Stimulated activated naive B cell treated with anti-CD40 and anti-IgM and Interleukin-4, amounts not matched to agents 10 μg/mL and 1 μg/mL and 100 μg/mL, for 72 hours (primary cell): ENCODE results near the gene RGL2.
"Not testable (repeated sequence)": the region's sequence is repeated elsewhere in the genome, so short reads cannot be mapped to it uniquely, and the experiment has no call there.

Experiments
- ATAC-seq, 2 donors: fragments of 150-1000 bp; cut with Tn5 transposase; replicated peaks; 2 replicates each; pipeline ENCODE4 v1.10.0; 2021; ENCODE audit warnings: moderate library complexity in 1 of 2
- DNase-seq: peaks from one replicate; pipeline ENCODE4 v3.0.0; 2021
- H3K27ac Mint-ChIP-seq: one replicate; pipeline ENCODE4 v1.8.0; 2022; ENCODE audit warnings: mild to moderate bottlenecking, mixed read lengths
- H3K27me3 Mint-ChIP-seq, 2 donors: one replicate each; pipeline ENCODE4 v1.8.0; 2022; ENCODE audit warnings: mixed read lengths in 2 of 2
- H3K36me3 Mint-ChIP-seq, 2 donors: one replicate each; pipeline ENCODE4 v1.8.0; 2022; ENCODE audit warnings: mixed read lengths in 2 of 2, mild to moderate bottlenecking in 1 of 2
- H3K4me1 Mint-ChIP-seq, 2 donors: one replicate each; pipeline ENCODE4 v1.8.0; 2022; ENCODE audit warnings: mixed read lengths in 2 of 2, mild to moderate bottlenecking in 1 of 2
- H3K4me3 Mint-ChIP-seq, 2 donors: one replicate each; pipeline ENCODE4 v1.8.0; 2022; ENCODE audit warnings: mild to moderate bottlenecking in 2 of 2, mixed read lengths in 2 of 2, moderate library complexity in 1 of 2
- H3K9me3 Mint-ChIP-seq, 2 donors: one replicate each; pipeline ENCODE4 v1.8.0; 2022; ENCODE audit warnings: mixed read lengths in 2 of 2, mild to moderate bottlenecking in 1 of 2

Gene RGL2

GRCh38 chr6:33278392-33278741, 20.4 kb downstream of the RGL2 start:
- DNase-seq = no peak
- Mint-ChIP-seq H3K27me3 (no peaks in the 10 kb centered on the region), H3K36me3 (peaks cover 48 to 55% of the 10 kb centered on the region in 2 donors), H3K9me3 (no peaks in the 10 kb centered on the region), H3K4me1 (peaks cover 39 to 72% of the 10 kb centered on the region in 2 donors), H3K4me3 (peak overlapping the region in 1 of 2 donors; percentile 99), H3K27ac (peak overlapping the region; percentile 82)
- ATAC-seq = no peak

GRCh38 chr6:33277663-33278391, 20.9 kb downstream of the RGL2 start:
- no peaks in the 10 kb centered on the region for H3K27me3 Mint-ChIP-seq
- H3K4me3 Mint-ChIP-seq = peak overlapping the region; percentile 89 to 99
- ATAC-seq = peak; percentile 30 to 31
- peaks cover 53 to 58% of the 10 kb centered on the region in 2 donors for H3K36me3 Mint-ChIP-seq
- peak overlapping the region; percentile 97 for H3K27ac Mint-ChIP-seq
- peak; percentile 27 for DNase-seq
- no peaks in the 10 kb centered on the region for H3K9me3 Mint-ChIP-seq
- H3K4me1 Mint-ChIP-seq = peaks cover 41 to 77% of the 10 kb centered on the region in 2 donors

GRCh38 chr6:33276864-33277662, 21.7 kb downstream of the RGL2 start, which contains the start of gene B3GALT4:
Gene B3GALT4, plus strand, starts transcription at chr6:33277123. Its CDS starts 297 bp downstream, at chr6:33277420.
- ATAC-seq (peak; percentile 76 to 79), DNase-seq (peak; percentile 86)
- Mint-ChIP-seq H3K4me1 (peaks cover 44 to 82% of the 10 kb centered on the region in 2 donors), H3K9me3 (no peaks in the 10 kb centered on the region), H3K27me3 (no peaks in the 10 kb centered on the region), H3K4me3 (peak within 1 kb of the TSS; percentile 99), H3K36me3 (peaks cover 58 to 59% of the 10 kb centered on the region in 2 donors), H3K27ac (peak within 1 kb of the TSS; percentile 100)

- DNase-seq = no peak
- Mint-ChIP-seq H3K4me3 (peak overlapping the region; percentile 99), H3K27me3 (no peaks in the 10 kb centered on the region), H3K4me1 (peaks cover 44 to 82% of the 10 kb centered on the region in 2 donors), H3K9me3 (no peaks in the 10 kb centered on the region), H3K36me3 (peaks cover 59 to 61% of the 10 kb centered on the region in 2 donors), H3K27ac (peak overlapping the region; percentile 100)
- ATAC-seq = peak in 1 of 2 donors; percentile 1
Measured at GRCh38 chr6:33276581-33276863, 22.2 kb downstream of the RGL2 start.

GRCh38 chr6:33275795-33276580, 22.8 kb downstream of the RGL2 start:
- Mint-ChIP-seq H3K27ac (peak overlapping the region; percentile 100), H3K4me3 (peak overlapping the region; percentile 99), H3K4me1 (peaks cover 40 to 82% of the 10 kb centered on the region in 2 donors), H3K36me3 (peaks cover 59 to 61% of the 10 kb centered on the region in 2 donors)
- not testable (repeated sequence) for ATAC-seq, H3K27me3 Mint-ChIP-seq, DNase-seq, H3K9me3 Mint-ChIP-seq

- DNase-seq (no peak), ATAC-seq (no peak)
- H3K36me3 Mint-ChIP-seq = peaks cover 56 to 66% of the 10 kb centered on the region in 2 donors
- H3K4me3 Mint-ChIP-seq = peak overlapping the region; percentile 99
- no peaks in the 10 kb centered on the region for H3K9me3 Mint-ChIP-seq
- peak overlapping the region; percentile 100 for H3K27ac Mint-ChIP-seq
- no peaks in the 10 kb centered on the region for H3K27me3 Mint-ChIP-seq
- peaks cover 46 to 77% of the 10 kb centered on the region in 2 donors for H3K4me1 Mint-ChIP-seq
Measured at GRCh38 chr6:33273924-33274902, 24.5 kb downstream of the RGL2 start.

GRCh38 chr6:33273129-33273923, 25.4 kb downstream of the RGL2 start:
- Mint-ChIP-seq H3K4me3 (peak overlapping the region; percentile 99), H3K9me3 (no peaks in the 10 kb centered on the region), H3K27me3 (no peaks in the 10 kb centered on the region), H3K4me1 (peaks cover 46 to 68% of the 10 kb centered on the region in 2 donors), H3K36me3 (peaks cover 58 to 71% of the 10 kb centered on the region in 2 donors), H3K27ac (peak overlapping the region; percentile 100)
- no peak for ATAC-seq
- DNase-seq = no peak

- peaks cover 42 to 66% of the 10 kb centered on the region in 2 donors for H3K4me1 Mint-ChIP-seq
Measured at GRCh38 chr6:33272275-33273128, 26.2 kb downstream of the RGL2 start.

GRCh38 chr6:33271468-33272274, 27.1 kb downstream of the RGL2 start, which contains the start of the genes RPS18 and VPS52:
Gene RPS18, plus strand, starts transcription at chr6:33272075. Its CDS starts 45 bp downstream, at chr6:33272120.
Gene VPS52, minus strand, starts transcription at chr6:33271876. Its CDS starts 201 bp downstream, at chr6:33271675.
- H3K27me3 Mint-ChIP-seq = no peaks in the 10 kb centered on the region
- H3K27ac Mint-ChIP-seq = peak within 1 kb of the TSS; percentile 100
- peak within 1 kb of the TSS; percentile 99 for H3K4me3 Mint-ChIP-seq
- no peaks in the 10 kb centered on the region for H3K9me3 Mint-ChIP-seq
- H3K36me3 Mint-ChIP-seq = peaks cover 61 to 83% of the 10 kb centered on the region in 2 donors
- DNase-seq (peak; percentile 90), ATAC-seq (peak; percentile 91 to 93)
- H3K4me1 Mint-ChIP-seq = peaks cover 37 to 61% of the 10 kb centered on the region in 2 donors

More at GRCh38 chr6:33272275-33273128, 26.2 kb downstream of the RGL2 start:
- no peaks in the 10 kb centered on the region for H3K27me3 Mint-ChIP-seq
- H3K9me3 Mint-ChIP-seq = no peaks in the 10 kb centered on the region
- peak overlapping the region; percentile 99 for H3K4me3 Mint-ChIP-seq
- DNase-seq (no peak), ATAC-seq (peak; percentile 8 to 10)
- peaks cover 61 to 78% of the 10 kb centered on the region in 2 donors for H3K36me3 Mint-ChIP-seq
- peak overlapping the region; percentile 100 for H3K27ac Mint-ChIP-seq

- H3K4me1 Mint-ChIP-seq = peaks cover 32 to 56% of the 10 kb centered on the region in 2 donors
- ATAC-seq (peak; percentile 24 to 31), DNase-seq (no peak)
- H3K4me3 Mint-ChIP-seq = peak overlapping the region; percentile 99
- no peaks in the 10 kb centered on the region for H3K27me3 Mint-ChIP-seq
- peaks cover 61 to 83% of the 10 kb centered on the region in 2 donors for H3K36me3 Mint-ChIP-seq
- no peaks in the 10 kb centered on the region for H3K9me3 Mint-ChIP-seq
- peak overlapping the region; percentile 100 for H3K27ac Mint-ChIP-seq
Measured at GRCh38 chr6:33271117-33271467, 27.6 kb downstream of the RGL2 start.

GRCh38 chr6:33264015-33264414, 34.7 kb downstream of the RGL2 start:
- H3K4me3 Mint-ChIP-seq = no peak overlapping the region
- peaks cover 0 to 7% of the 10 kb centered on the region in 2 donors for H3K4me1 Mint-ChIP-seq
- H3K27ac Mint-ChIP-seq = no peak overlapping the region
- H3K36me3 Mint-ChIP-seq = peaks cover 60 to 65% of the 10 kb centered on the region in 2 donors
- H3K27me3 Mint-ChIP-seq = no peaks in the 10 kb centered on the region
- no peaks in the 10 kb centered on the region for H3K9me3 Mint-ChIP-seq
- DNase-seq (no peak), ATAC-seq (no peak)
